Mammary epithelial cell (primary cell): ENCODE data around the gene AGRP.

Experiments
- EZH2 ChIP-seq: IDR thresholded peaks from 2 replicates; pipeline ENCODE4 v1.6.1; 2012; ENCODE audit warnings: low read length, inconsistent platforms, borderline replicate concordance
- TF ChIP-seq, protein P1 (sequence below), 2 donors: IDR thresholded peaks in 1 of 2; conservative IDR thresholded peaks in 1 of 2; 2 replicates each; pipeline ENCODE4 v1.5.1; 2011 to 2012; ENCODE audit warnings: inconsistent platforms in 2 of 2, low read length in 2 of 2, mild to moderate bottlenecking in 2 of 2, control low read depth in 1 of 2, low read depth in 1 of 2; ENCODE audit not compliant: insufficient read depth in 1 of 2; ENCODE audit errors: extremely low read depth in 1 of 2

DNA sequence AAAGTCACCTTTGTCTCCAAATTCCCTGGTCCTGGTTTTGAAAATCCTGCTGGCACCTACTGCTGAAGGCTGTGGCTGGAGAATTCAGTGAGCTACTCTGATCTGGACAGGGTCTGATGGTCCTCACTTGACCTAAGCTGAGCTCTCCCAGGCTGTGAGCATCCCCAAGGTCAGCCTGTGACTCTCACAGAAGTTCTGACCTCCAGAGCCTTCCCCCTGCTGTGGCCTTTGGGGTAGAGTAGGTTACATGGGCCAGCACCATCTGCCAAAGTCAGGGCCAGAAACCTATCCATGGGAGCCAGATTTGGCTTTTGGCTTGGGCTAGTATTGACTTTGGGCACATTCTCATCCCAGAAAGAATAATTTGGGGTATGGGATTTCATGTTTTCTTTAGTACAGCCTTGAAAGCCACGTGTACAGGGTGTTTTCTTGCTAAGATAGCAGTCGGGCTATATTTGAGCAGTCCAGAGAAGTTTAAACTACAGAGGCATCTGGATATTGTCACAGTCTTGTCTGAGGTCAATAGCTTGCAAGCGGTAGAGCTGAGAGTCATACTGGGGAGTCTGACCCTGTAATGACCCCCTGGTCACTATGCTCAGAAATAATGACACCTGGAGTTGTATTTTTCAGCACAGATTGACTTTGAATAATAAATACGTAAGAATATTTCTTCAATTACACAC is 6.2 kb upstream of the AGRP start:
- TF ChIP-seq, protein P1, sequence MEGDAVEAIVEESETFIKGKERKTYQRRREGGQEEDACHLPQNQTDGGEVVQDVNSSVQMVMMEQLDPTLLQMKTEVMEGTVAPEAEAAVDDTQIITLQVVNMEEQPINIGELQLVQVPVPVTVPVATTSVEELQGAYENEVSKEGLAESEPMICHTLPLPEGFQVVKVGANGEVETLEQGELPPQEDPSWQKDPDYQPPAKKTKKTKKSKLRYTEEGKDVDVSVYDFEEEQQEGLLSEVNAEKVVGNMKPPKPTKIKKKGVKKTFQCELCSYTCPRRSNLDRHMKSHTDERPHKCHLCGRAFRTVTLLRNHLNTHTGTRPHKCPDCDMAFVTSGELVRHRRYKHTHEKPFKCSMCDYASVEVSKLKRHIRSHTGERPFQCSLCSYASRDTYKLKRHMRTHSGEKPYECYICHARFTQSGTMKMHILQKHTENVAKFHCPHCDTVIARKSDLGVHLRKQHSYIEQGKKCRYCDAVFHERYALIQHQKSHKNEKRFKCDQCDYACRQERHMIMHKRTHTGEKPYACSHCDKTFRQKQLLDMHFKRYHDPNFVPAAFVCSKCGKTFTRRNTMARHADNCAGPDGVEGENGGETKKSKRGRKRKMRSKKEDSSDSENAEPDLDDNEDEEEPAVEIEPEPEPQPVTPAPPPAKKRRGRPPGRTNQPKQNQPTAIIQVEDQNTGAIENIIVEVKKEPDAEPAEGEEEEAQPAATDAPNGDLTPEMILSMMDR (conservative IDR thresholded peaks at IDR 0.05 in 1 of 2, IDR thresholded peaks at IDR 0.05 in 1 of 2; ENCODE audit: extremely low read depth in 1 of 2, insufficient read depth in 1 of 2, low read depth in 1 of 2, low read length in 2 of 2) = no peak
- TF ChIP-seq EZH2 = no peak
